ENCODE measurements around the gene NEDD8.
A peak's percentile ranks its signal among the peaks of the same experiment; 100 is the strongest.

Gene NEDD8

GRCh38 chr14:24196071-24197055 lies 35.8 kb downstream of the NEDD8 start:
- DNase-seq (ENCODE audit: low spot score) = no peak

GRCh38 chr14:24195186-24196070 lies 36.7 kb downstream of the NEDD8 start, which contains the start of gene TM9SF1:
Gene TM9SF1 (minus strand): TSS chr14:24195441. CDS start chr14:24195019, 422 bp downstream.
- peak; percentile 94 for DNase-seq (ENCODE audit: low spot score)

GRCh38 chr14:24194873-24195185 lies 37.3 kb downstream of the NEDD8 start:
- no peak for DNase-seq (ENCODE audit: low spot score)

- DNase-seq (ENCODE audit: low spot score) = no peak
These were observed 37.8 kb downstream of the NEDD8 start for GRCh38 chr14:24194186-24194872.

- DNase-seq (ENCODE audit: low spot score) = no peak
These were observed 39.2 kb downstream of the NEDD8 start for GRCh38 chr14:24192933-24193332.

GRCh38 chr14:24190416-24190815 lies 41.8 kb downstream of the NEDD8 start:
- no peak for DNase-seq (ENCODE audit: low spot score)

GRCh38 chr14:24189460-24189859 lies 42.7 kb downstream of the NEDD8 start:
- no peak for DNase-seq (ENCODE audit: low spot score)

GRCh38 chr14:24189059-24189375 lies 43.1 kb downstream of the NEDD8 start:
- DNase-seq (ENCODE audit: low spot score) = no peak

- peak; percentile 95 for DNase-seq (ENCODE audit: low spot score)
These were observed 43.7 kb downstream of the NEDD8 start, which contains the start of gene IPO4 for GRCh38 chr14:24188251-24189058. Gene IPO4 (minus strand): TSS chr14:24188816. CDS start chr14:24188787, 29 bp downstream.

GRCh38 chr14:24187539-24187915 lies 44.6 kb downstream of the NEDD8 start:
- DNase-seq (ENCODE audit: low spot score) = no peak

- peak; percentile 55 for DNase-seq (ENCODE audit: low spot score)
These were observed 45.2 kb downstream of the NEDD8 start for GRCh38 chr14:24186831-24187538.

- no peak for DNase-seq (ENCODE audit: low spot score)
These were observed 46.4 kb downstream of the NEDD8 start for GRCh38 chr14:24185741-24186140.

- DNase-seq (ENCODE audit: low spot score) = peak; percentile 59
These were observed 47.1 kb downstream of the NEDD8 start for GRCh38 chr14:24185026-24185425.

GRCh38 chr14:24184104-24184970 lies 47.8 kb downstream of the NEDD8 start:
- DNase-seq (ENCODE audit: low spot score) = peak; percentile 44

GRCh38 chr14:24183014-24183481 lies 49.1 kb downstream of the NEDD8 start:
- peak; percentile 44 for DNase-seq (ENCODE audit: low spot score)

GRCh38 chr14:24182110-24182882 lies 49.9 kb downstream of the NEDD8 start:
- peak; percentile 53 for DNase-seq (ENCODE audit: low spot score)

GRCh38 chr14:24181371-24182077 lies 50.6 kb downstream of the NEDD8 start:
- peak; percentile 60 for DNase-seq (ENCODE audit: low spot score)

Data from left forelimb (tissue), 1 donor.